GM23338 (cell line): ENCODE data around the gene PLCXD3. TPM values are rescaled to one million over a fixed set of nuclear protein-coding genes. Genes with fewer than 3 reads are reported as not detected.

ENCODE experiments used
- ATAC-seq: fragments of 200-7000 bp; cut with Tn5 transposase; 3 replicates; pipeline ENCODE4 v1.9.1; 2020
- DNase-seq: peaks from one replicate; pipeline ENCODE4 v3.0.0-alpha.2; 2015; ENCODE audit warnings: low spot score
- H2AFZ ChIP-seq: fragments of 200-600 bp; sonication (generic); 2 replicates; pipeline ENCODE4 v1.8.0; 2016; ENCODE audit warnings: antibody characterized with exemption, mild to moderate bottlenecking, moderate library complexity
- H3F3A ChIP-seq: fragments of 200-600 bp; sonication (generic); replicated peaks from 2 replicates; pipeline ENCODE4 v1.8.0; 2017; ENCODE audit warnings: antibody characterized with exemption, mixed run types, low read depth
- H3K27ac ChIP-seq: fragments of 200-600 bp; sonication (generic); 2 replicates; pipeline ENCODE4 v1.6.1; 2016; ENCODE audit warnings: low read depth
- H3K27me3 ChIP-seq: fragments of 200-600 bp; sonication (generic); 2 replicates; pipeline ENCODE4 v1.8.0; 2016; ENCODE audit warnings: mild to moderate bottlenecking, mixed run types, moderate library complexity; ENCODE audit not compliant: insufficient read depth
- H3K36me3 ChIP-seq: fragments of 200-600 bp; sonication (generic); 2 replicates; pipeline ENCODE4 v1.8.0; 2016; ENCODE audit warnings: mild to moderate bottlenecking; ENCODE audit not compliant: insufficient read depth
- H3K4me1 ChIP-seq: fragments of 200-600 bp; sonication (generic); 2 replicates; pipeline ENCODE4 v1.8.0; 2016; ENCODE audit warnings: mild to moderate bottlenecking, moderate library complexity; ENCODE audit not compliant: insufficient read depth
- H3K4me2 ChIP-seq: fragments of 200-600 bp; sonication (generic); 2 replicates; pipeline ENCODE4 v1.7.1; 2017; ENCODE audit warnings: mixed run types
- H3K4me3 ChIP-seq: fragments of 200-600 bp; sonication (generic); 2 replicates; pipeline ENCODE4 v1.6.1; 2016; ENCODE audit warnings: mixed run types
- H3K79me2 ChIP-seq: fragments of 200-600 bp; sonication (generic); replicated peaks from 2 replicates; pipeline ENCODE4 v1.8.0; 2017; ENCODE audit warnings: mild to moderate bottlenecking; ENCODE audit not compliant: insufficient read depth
- H3K9me2 ChIP-seq: fragments of 200-600 bp; sonication (generic); 2 replicates; pipeline ENCODE4 v1.8.0; 2017; ENCODE audit not compliant: insufficient read depth
- H4K20me1 ChIP-seq: fragments of 200-600 bp; sonication (generic); replicated peaks from 2 replicates; pipeline ENCODE4 v1.8.0; 2017; ENCODE audit warnings: mild to moderate bottlenecking; ENCODE audit not compliant: insufficient read depth
- H3K27ac Mint-ChIP-seq: 2 replicates; pipeline ENCODE4 v1.8.0; 2020; ENCODE audit warnings: inconsistent platforms, mild to moderate bottlenecking, moderate library complexity, mixed read lengths
- H3K27me3 Mint-ChIP-seq: 3 replicates; pipeline ENCODE4 v1.8.0; 2022; ENCODE audit warnings: low read depth, mild to moderate bottlenecking, moderate library complexity, mixed read lengths, inconsistent platforms; ENCODE audit not compliant: insufficient read depth, poor library complexity
- H3K36me3 Mint-ChIP-seq: 3 replicates; pipeline ENCODE4 v1.8.0; 2021; ENCODE audit warnings: low read depth, mild to moderate bottlenecking, inconsistent platforms, moderate library complexity, mixed read lengths
- H3K4me1 Mint-ChIP-seq: 3 replicates; pipeline ENCODE4 v1.8.0; 2020; ENCODE audit warnings: mild to moderate bottlenecking, inconsistent platforms, mixed read lengths
- H3K4me3 Mint-ChIP-seq: 3 replicates; pipeline ENCODE4 v1.8.0; 2021; ENCODE audit warnings: moderate library complexity, mild to moderate bottlenecking, inconsistent platforms, mixed read lengths
- H3K9me3 Mint-ChIP-seq: 3 replicates; pipeline ENCODE4 v1.8.0; 2020; ENCODE audit warnings: moderate library complexity, mild to moderate bottlenecking, inconsistent platforms, mixed read lengths
- CREB1 ChIP-seq: fragments of 250-450 bp; sonication (Bioruptor Pico); IDR thresholded peaks from 2 replicates; pipeline ENCODE4 v1.5.0; 2020; ENCODE audit warnings: low read depth, mild to moderate bottlenecking, moderate library complexity
- ETS1 ChIP-seq: IDR thresholded peaks from 2 replicates; pipeline ENCODE4 v1.6.1; 2016; ENCODE audit warnings: antibody characterized with exemption
- EZH2 ChIP-seq: fragments of 200-600 bp; sonication (generic); IDR thresholded peaks from one replicate; pipeline ENCODE4 v1.8.0; 2017; ENCODE audit warnings: antibody characterized with exemption, mild to moderate bottlenecking, low read depth; ENCODE audit not compliant: unreplicated experiment
- POLR2AphosphoS5 ChIP-seq: IDR thresholded peaks from 2 replicates; pipeline ENCODE4 v1.6.1; 2016; ENCODE audit warnings: antibody characterized with exemption, low read depth
- STAT1 ChIP-seq: IDR thresholded peaks from one replicate; pipeline ENCODE4 v1.6.1; 2016; ENCODE audit warnings: antibody characterized with exemption; ENCODE audit not compliant: unreplicated experiment
- polyA plus RNA-seq: library from polyadenylated mRNA; unstranded; fragments of >200 nt; fragmentation: Nextera tagmentation; extraction: Ambion mirVana; gene quantifications from 2 replicates; pipeline ENCODE4 v1.2.1, GENCODE V29; 2016
- total RNA-seq: library from RNA; depleted of rRNA; stranded (reverse); fragments of >200 nt; shearing (Covaris generic); gene quantifications from 2 replicates; pipeline ENCODE4 v1.2.3, GENCODE V29; 2014
- TF ChIP-seq, protein P1 (sequence below): IDR thresholded peaks from one replicate; pipeline ENCODE4 v1.6.1; 2018; ENCODE audit warnings: antibody characterized with exemption; ENCODE audit not compliant: unreplicated experiment
- TF ChIP-seq, protein P2 (sequence below), 2 experiments: fragments of 200-600 bp in 1 of 2; sonication (generic) in 1 of 2; conservative IDR thresholded peaks; 2 replicates each; pipeline versions ENCODE4 v1.5.1 to v1.6.1; 2016 to 2017; ENCODE audit warnings: antibody characterized with exemption in 2 of 2, low read depth in 2 of 2, mild to moderate bottlenecking in 2 of 2, moderate library complexity in 1 of 2

PLCXD3 gene
- total and polyA plus RNA-seq, 2 experiments from 2014 or later, result 0.03 TPM

DNA sequence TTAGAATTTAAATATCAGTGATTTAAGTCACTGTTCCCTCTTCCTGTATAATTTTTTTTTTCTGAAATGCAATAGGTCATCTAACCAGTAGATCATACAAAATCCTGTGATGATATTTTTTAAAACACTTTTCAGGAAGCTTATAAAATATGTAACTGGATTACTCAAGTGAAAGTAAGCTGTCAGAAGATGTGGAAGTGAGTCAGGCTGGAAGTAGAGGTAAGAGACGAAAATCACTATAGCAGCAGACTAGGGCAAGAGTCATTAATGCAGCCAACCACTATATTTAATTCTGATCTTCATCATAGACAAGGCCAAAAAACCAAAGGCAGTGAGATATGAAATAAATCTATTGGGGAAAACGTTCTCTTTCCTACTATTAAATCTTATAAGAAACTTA lies 231.4 kb downstream of the PLCXD3 start (continued):
- TF ChIP-seq, protein P1, sequence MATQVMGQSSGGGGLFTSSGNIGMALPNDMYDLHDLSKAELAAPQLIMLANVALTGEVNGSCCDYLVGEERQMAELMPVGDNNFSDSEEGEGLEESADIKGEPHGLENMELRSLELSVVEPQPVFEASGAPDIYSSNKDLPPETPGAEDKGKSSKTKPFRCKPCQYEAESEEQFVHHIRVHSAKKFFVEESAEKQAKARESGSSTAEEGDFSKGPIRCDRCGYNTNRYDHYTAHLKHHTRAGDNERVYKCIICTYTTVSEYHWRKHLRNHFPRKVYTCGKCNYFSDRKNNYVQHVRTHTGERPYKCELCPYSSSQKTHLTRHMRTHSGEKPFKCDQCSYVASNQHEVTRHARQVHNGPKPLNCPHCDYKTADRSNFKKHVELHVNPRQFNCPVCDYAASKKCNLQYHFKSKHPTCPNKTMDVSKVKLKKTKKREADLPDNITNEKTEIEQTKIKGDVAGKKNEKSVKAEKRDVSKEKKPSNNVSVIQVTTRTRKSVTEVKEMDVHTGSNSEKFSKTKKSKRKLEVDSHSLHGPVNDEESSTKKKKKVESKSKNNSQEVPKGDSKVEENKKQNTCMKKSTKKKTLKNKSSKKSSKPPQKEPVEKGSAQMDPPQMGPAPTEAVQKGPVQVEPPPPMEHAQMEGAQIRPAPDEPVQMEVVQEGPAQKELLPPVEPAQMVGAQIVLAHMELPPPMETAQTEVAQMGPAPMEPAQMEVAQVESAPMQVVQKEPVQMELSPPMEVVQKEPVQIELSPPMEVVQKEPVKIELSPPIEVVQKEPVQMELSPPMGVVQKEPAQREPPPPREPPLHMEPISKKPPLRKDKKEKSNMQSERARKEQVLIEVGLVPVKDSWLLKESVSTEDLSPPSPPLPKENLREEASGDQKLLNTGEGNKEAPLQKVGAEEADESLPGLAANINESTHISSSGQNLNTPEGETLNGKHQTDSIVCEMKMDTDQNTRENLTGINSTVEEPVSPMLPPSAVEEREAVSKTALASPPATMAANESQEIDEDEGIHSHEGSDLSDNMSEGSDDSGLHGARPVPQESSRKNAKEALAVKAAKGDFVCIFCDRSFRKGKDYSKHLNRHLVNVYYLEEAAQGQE, result no peak
- no peak for TF ChIP-seq EZH2
- no peak for TF ChIP-seq ETS1
- TF ChIP-seq POLR2AphosphoS5, result no peak
- TF ChIP-seq STAT1, result no peak

DNA sequence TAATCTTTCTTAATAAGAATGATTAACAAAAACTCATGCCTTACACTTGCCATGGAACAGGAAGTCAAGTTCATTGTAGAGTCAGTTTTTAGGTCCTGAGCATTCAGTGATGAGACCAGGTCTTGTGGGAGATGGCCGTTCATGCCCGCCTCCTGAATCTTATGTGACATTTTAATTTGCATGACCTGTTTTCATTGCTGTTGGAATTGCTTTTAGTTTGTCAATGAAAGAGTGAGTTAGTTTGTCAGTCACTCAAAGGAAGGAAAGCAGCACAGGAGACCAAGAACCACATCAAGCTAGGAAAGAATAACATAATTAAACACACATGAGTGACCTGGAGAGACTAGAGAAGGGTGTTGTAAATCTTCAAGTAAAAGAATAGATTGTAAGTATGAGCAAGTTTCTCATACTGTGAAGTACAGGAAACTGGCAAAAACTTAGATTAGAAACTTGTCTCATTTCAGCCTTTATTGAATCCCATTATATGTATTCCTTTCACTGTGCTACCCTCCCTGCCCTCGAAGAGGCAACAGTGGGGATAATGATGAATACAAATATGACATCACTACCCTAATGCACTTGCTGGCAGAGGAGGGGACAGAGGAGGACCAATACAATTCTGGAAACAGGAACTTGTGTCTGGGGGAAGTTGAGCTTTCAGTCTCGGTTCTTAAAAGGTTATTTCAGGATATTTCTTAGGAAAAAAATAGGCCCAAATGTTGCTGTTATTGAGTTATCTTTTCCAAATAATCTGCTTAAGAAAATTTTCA lies 232.7 kb downstream of the PLCXD3 start:
- no peak overlapping the region for H3K4me3 Mint-ChIP-seq
- H3K36me3 Mint-ChIP-seq, result no peaks in the 10 kb centered on the region
- Histone ChIP-seq H2AFZ (no peak overlapping the region), H3K27me3 (no peaks in the 10 kb centered on the region), H3K9me2 (no peaks in the 10 kb centered on the region), H3K4me3 (no peak overlapping the region), H3K27ac (no peak overlapping the region), H3K36me3 (no peaks in the 10 kb centered on the region), H3F3A (no peaks in the 10 kb centered on the region), H3K4me1 (no peaks in the 10 kb centered on the region), H4K20me1 (no peaks in the 10 kb centered on the region), H3K4me2 (no peak overlapping the region), H3K79me2 (no peaks in the 10 kb centered on the region)
- DNase-seq (no peak), ATAC-seq (no peak)
- H3K27ac Mint-ChIP-seq, result no peak overlapping the region
- no peaks in the 10 kb centered on the region for H3K9me3 Mint-ChIP-seq
- TF ChIP-seq EZH2 (no peak), CREB1 (CRISPR knock-in tag) (no peak), POLR2AphosphoS5 (no peak), STAT1 (no peak)
- TF ChIP-seq, protein P1, result no peak
- TF ChIP-seq, protein P2, sequence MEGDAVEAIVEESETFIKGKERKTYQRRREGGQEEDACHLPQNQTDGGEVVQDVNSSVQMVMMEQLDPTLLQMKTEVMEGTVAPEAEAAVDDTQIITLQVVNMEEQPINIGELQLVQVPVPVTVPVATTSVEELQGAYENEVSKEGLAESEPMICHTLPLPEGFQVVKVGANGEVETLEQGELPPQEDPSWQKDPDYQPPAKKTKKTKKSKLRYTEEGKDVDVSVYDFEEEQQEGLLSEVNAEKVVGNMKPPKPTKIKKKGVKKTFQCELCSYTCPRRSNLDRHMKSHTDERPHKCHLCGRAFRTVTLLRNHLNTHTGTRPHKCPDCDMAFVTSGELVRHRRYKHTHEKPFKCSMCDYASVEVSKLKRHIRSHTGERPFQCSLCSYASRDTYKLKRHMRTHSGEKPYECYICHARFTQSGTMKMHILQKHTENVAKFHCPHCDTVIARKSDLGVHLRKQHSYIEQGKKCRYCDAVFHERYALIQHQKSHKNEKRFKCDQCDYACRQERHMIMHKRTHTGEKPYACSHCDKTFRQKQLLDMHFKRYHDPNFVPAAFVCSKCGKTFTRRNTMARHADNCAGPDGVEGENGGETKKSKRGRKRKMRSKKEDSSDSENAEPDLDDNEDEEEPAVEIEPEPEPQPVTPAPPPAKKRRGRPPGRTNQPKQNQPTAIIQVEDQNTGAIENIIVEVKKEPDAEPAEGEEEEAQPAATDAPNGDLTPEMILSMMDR (conservative IDR thresholded peaks at IDR 0.05; ENCODE audit: low read depth in 2 of 2), result no peak
- no peaks in the 10 kb centered on the region for H3K27me3 Mint-ChIP-seq
- H3K4me1 Mint-ChIP-seq, result peaks cover 2% of the 10 kb centered on the region; the same call in 1 of the 3 replicates
